Effector memory CD8-positive, alpha-beta T cell (primary cell): ENCODE results near the gene SLC15A1.

Source experiments
- ATAC-seq: fragments of 150-1000 bp; cut with Tn5 transposase; replicated peaks from 2 replicates; pipeline ENCODE4 v1.10.0; 2021; ENCODE audit warnings: mild to moderate bottlenecking, moderate library complexity
- DNase-seq, 3 experiments: peaks; one replicate each; pipeline ENCODE4 v3.0.0; 2021
- H3K27ac Mint-ChIP-seq, 2 donors: one replicate each; pipeline ENCODE4 v1.8.0; 2022; ENCODE audit warnings: mild to moderate bottlenecking in 2 of 2, mixed read lengths in 2 of 2, moderate library complexity in 2 of 2
- H3K27me3 Mint-ChIP-seq, 2 donors: one replicate each; pipeline ENCODE4 v1.8.0; 2022; ENCODE audit warnings: mixed read lengths in 2 of 2
- H3K36me3 Mint-ChIP-seq: one replicate; pipeline ENCODE4 v1.8.0; 2022; ENCODE audit warnings: mild to moderate bottlenecking, moderate library complexity, mixed read lengths; ENCODE audit not compliant: insufficient read depth
- H3K4me1 Mint-ChIP-seq, 2 donors: one replicate each; pipeline ENCODE4 v1.8.0; 2022; ENCODE audit warnings: low read depth in 2 of 2, mixed read lengths in 2 of 2
- H3K4me3 Mint-ChIP-seq, 2 donors: one replicate each; pipeline ENCODE4 v1.8.0; 2022; ENCODE audit warnings: mild to moderate bottlenecking in 2 of 2, mixed read lengths in 2 of 2, moderate library complexity in 2 of 2
- H3K9me3 Mint-ChIP-seq, 2 donors: one replicate each; pipeline ENCODE4 v1.8.0; 2022; ENCODE audit warnings: mixed read lengths in 2 of 2

The SLC15A1 gene

GRCh38 chr13:98775844-98776598 lies 23.5 kb upstream of the SLC15A1 start:
- H3K4me3 Mint-ChIP-seq = no peak overlapping the region
- H3K9me3 Mint-ChIP-seq = no peaks in the 10 kb centered on the region
- H3K36me3 Mint-ChIP-seq = no peaks in the 10 kb centered on the region
- no peak for ATAC-seq
- H3K27ac Mint-ChIP-seq = no peak overlapping the region
- no peaks in the 10 kb centered on the region for H3K4me1 Mint-ChIP-seq
- peaks cover 32 to 75% of the 10 kb centered on the region in 2 donors for H3K27me3 Mint-ChIP-seq
- no peak for DNase-seq

DNA sequence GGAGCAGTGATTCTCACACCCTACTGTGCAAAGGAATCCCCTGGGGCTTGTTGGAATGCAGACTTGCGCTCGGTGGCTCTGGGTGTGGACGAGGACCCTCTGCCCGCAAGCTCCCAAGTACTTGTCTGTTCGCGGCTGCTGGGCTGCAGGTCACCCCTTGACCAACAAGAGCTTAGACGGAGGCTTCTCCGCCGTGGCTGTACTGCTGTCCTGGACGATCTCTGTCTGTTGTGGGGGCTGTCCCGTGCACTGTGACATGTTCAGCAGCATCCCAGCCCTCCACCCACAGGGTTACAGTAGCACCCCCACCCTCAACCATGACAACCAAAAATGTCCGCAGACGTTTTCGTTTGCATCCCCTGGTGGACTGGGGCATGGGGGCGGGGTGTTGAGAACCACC lies 22.9 kb upstream of the SLC15A1 start:
- H3K9me3 Mint-ChIP-seq = no peaks in the 10 kb centered on the region

DNA sequence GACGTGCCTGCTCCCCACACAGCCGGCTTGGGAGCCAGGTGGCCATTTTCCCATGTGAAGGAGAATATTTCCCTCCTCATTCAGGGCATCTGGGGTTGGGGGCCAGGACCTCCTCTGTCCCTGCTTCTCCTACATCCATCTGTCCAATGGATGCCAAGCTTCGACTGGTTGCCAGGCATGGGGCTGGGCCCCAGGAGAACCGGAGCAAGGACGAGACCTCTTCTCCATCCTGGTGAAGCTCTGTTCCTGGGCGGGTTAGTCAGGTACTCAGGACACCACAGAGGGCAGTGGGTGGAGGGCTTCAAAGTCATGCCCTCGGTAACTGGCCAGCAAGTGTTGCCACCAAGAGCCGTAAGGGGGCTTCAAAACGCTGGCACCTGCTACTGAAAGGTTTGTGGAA lies 22.3 kb upstream of the SLC15A1 start:
- Mint-ChIP-seq H3K4me3 (no peak overlapping the region), H3K4me1 (no peaks in the 10 kb centered on the region), H3K36me3 (no peaks in the 10 kb centered on the region), H3K9me3 (no peaks in the 10 kb centered on the region), H3K27ac (no peak overlapping the region), H3K27me3 (peaks cover 37 to 77% of the 10 kb centered on the region in 2 donors)
- DNase-seq (no peak), ATAC-seq (no peak)

More for the DNA sequence above, 22.9 kb upstream of the SLC15A1 start:
- Mint-ChIP-seq H3K27me3 (peaks cover 33 to 72% of the 10 kb centered on the region in 2 donors), H3K4me3 (no peak overlapping the region), H3K36me3 (no peaks in the 10 kb centered on the region), H3K27ac (no peak overlapping the region), H3K4me1 (no peaks in the 10 kb centered on the region)
- ATAC-seq = no peak
- DNase-seq = no peak

- Mint-ChIP-seq H3K4me1 (no peaks in the 10 kb centered on the region), H3K4me3 (no peak overlapping the region), H3K27me3 (peaks cover 38 to 77% of the 10 kb centered on the region in 2 donors), H3K36me3 (no peaks in the 10 kb centered on the region), H3K27ac (no peak overlapping the region), H3K9me3 (no peaks in the 10 kb centered on the region)
- no peak for ATAC-seq
- no peak for DNase-seq
These were observed 21.4 kb upstream of the SLC15A1 start for GRCh38 chr13:98773921-98774320.

DNA sequence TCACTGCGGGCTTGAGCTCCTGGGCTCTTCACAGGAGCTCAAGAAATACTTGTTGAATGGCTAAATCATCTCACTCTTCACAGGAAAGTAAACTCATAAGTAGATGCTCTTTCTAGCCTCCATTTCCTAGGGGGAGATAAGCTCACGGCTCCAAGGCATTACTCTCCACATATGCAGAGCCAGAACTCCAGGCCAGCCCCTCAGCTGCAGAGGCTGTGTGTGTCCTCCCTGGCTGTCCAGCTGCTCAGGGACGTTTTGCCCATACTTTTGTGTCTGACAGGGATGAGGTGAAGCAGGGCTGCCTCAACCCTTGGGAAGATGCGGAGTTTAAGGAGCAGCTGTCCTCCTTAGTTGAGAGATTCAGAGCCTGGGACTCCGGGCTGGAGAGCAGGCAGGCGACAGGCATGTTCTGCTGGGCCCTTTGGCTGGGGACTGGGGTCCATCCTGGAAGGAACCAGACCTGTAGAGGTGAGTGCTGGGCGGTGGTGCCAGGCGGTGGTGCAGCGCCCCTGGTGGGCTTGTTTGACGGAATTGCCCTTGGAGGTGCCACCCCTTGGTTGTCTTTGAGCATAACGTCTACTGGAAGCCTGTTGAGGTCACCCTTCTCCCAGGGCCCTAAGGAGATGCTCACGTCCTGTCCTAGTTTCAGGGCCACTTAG lies 20.5 kb upstream of the SLC15A1 start:
- ATAC-seq = no peak
- peaks cover 36 to 77% of the 10 kb centered on the region in 2 donors for H3K27me3 Mint-ChIP-seq
- DNase-seq = no peak
- H3K4me3 Mint-ChIP-seq = no peak overlapping the region
- H3K4me1 Mint-ChIP-seq = no peaks in the 10 kb centered on the region
- H3K36me3 Mint-ChIP-seq = no peaks in the 10 kb centered on the region
- H3K27ac Mint-ChIP-seq = no peak overlapping the region
- no peaks in the 10 kb centered on the region for H3K9me3 Mint-ChIP-seq

- DNase-seq (no peak), ATAC-seq (no peak)
- Mint-ChIP-seq H3K27ac (no peak overlapping the region), H3K4me3 (no peak overlapping the region), H3K4me1 (no peaks in the 10 kb centered on the region), H3K36me3 (no peaks in the 10 kb centered on the region), H3K9me3 (no peaks in the 10 kb centered on the region), H3K27me3 (peaks cover 32 to 68% of the 10 kb centered on the region in 2 donors)
These were observed 19.6 kb upstream of the SLC15A1 start for GRCh38 chr13:98771838-98772611.

GRCh38 chr13:98769736-98770135 lies 17.3 kb upstream of the SLC15A1 start:
- Mint-ChIP-seq H3K9me3 (no peaks in the 10 kb centered on the region), H3K4me3 (no peak overlapping the region), H3K27me3 (peaks cover 27 to 69% of the 10 kb centered on the region in 2 donors), H3K4me1 (no peaks in the 10 kb centered on the region), H3K36me3 (no peaks in the 10 kb centered on the region), H3K27ac (no peak overlapping the region)
- no peak for DNase-seq
- no peak for ATAC-seq

DNA sequence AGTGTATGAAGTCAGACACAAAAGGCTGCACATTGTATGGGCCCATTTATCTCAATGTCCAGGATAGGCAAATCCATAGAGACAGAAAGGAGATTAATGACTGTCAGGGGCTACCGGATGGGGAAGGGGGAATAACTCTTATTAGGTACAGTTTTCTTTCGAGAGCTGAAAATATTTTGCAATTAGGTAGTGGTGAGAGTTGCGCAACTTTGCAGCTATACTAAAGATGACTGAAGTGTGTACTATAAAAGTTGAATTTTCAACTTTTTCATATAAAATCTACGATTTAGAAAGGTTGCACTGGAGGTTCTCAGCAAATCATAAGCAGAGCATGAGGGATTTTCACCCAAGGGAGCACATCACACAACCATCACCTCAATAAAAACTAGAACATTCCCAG lies 16.1 kb upstream of the SLC15A1 start:
- no peaks in the 10 kb centered on the region for H3K9me3 Mint-ChIP-seq
- no peaks in the 10 kb centered on the region for H3K36me3 Mint-ChIP-seq
- H3K27ac Mint-ChIP-seq = no peak overlapping the region
- DNase-seq (no peak), ATAC-seq (no peak)
- H3K27me3 Mint-ChIP-seq = peaks cover 33 to 64% of the 10 kb centered on the region in 2 donors
- no peaks in the 10 kb centered on the region for H3K4me1 Mint-ChIP-seq
- no peak overlapping the region for H3K4me3 Mint-ChIP-seq

- no peaks in the 10 kb centered on the region for H3K9me3 Mint-ChIP-seq
- peaks cover 32 to 55% of the 10 kb centered on the region in 2 donors for H3K27me3 Mint-ChIP-seq
- no peaks in the 10 kb centered on the region for H3K4me1 Mint-ChIP-seq
- no peak overlapping the region for H3K4me3 Mint-ChIP-seq
- H3K36me3 Mint-ChIP-seq = no peaks in the 10 kb centered on the region
- ATAC-seq (no peak), DNase-seq (no peak)
- no peak overlapping the region for H3K27ac Mint-ChIP-seq
These were observed 14.2 kb upstream of the SLC15A1 start for GRCh38 chr13:98766697-98767096.

DNA sequence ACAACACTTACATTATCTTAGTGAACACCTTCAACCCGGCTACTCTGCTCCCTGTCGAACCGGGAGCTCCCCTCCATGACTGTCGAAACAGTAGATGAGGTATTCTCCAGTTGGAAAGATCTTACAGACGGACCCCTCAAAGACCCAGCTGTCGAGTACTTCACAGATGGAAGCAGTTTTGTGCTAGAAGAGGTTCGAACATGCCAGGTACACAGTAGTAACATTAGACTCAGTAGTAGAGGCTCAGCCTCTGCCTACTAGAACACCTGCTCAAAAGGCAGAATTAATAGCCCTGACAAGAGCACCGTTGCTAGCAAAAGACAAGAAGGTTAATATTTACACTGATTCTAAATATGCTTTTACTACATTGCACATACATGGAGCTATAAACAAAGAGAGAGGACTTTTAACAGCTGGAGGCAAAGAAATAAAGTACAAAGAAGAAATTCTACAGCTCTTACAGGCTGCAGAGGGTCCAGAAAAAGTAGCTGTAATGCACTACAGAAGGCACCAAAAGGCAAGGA lies 13.6 kb upstream of the SLC15A1 start:
- Mint-ChIP-seq H3K9me3 (no peaks in the 10 kb centered on the region), H3K27ac (no peak overlapping the region), H3K36me3 (no peaks in the 10 kb centered on the region), H3K27me3 (peaks cover 27 to 60% of the 10 kb centered on the region in 2 donors), H3K4me1 (no peaks in the 10 kb centered on the region), H3K4me3 (no peak overlapping the region)
- ATAC-seq (no peak), DNase-seq (no peak)

GRCh38 chr13:98761986-98762616 lies 9.6 kb upstream of the SLC15A1 start:
- DNase-seq (no peak), ATAC-seq (no peak)
- no peak overlapping the region for H3K27ac Mint-ChIP-seq
- H3K9me3 Mint-ChIP-seq = peaks cover 1 to 8% of the 10 kb centered on the region in 2 donors
- peak overlapping the region in 1 of 2 donors; percentile 22 for H3K4me3 Mint-ChIP-seq
- no peaks in the 10 kb centered on the region for H3K36me3 Mint-ChIP-seq
- no peaks in the 10 kb centered on the region for H3K4me1 Mint-ChIP-seq
- peaks cover 6 to 52% of the 10 kb centered on the region in 2 donors for H3K27me3 Mint-ChIP-seq

DNA sequence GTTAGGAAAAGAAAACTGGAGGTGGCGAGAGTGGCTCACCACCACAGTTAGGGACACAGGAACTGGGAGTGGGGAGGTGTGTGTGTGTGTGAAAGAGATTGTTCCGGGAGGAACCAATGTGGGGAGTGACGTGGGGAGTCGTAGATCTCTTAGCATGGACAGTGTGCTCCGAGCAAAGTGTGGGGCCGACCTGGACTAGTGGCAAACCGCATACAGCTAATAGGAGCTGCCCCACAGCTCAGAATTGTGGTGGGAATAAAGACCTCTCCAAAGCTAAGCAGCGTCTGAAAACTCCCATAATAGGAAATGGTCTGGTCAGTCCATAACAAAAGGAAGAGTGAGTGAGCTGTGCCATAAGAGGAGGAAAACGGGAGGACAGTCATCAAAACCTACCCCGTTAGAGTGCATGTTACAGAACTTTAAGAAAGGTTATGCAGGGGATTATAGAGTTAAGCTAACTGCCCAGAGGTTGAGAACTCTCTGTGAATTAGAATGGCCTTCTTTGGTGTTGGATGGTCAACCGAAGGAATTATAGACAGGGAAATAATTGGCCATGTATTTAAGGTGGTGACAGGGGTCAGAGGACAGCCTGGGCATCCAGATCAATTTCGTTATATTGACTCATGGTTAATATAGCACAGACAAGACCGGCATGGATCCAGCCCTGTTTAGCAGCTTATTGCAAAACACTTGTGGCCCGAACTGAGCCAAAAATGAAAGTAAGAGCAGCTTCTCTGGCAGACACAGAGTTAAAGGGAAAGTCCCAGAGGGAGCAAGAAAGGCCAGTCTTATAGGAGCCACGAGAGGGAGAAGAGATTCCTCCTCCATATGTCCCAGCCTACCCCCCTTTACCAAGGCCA lies 8.9 kb upstream of the SLC15A1 start:
- Mint-ChIP-seq H3K4me3 (peak overlapping the region in 1 of 2 donors; percentile 22), H3K36me3 (no peaks in the 10 kb centered on the region), H3K9me3 (peaks cover 1 to 8% of the 10 kb centered on the region in 2 donors), H3K27ac (no peak overlapping the region), H3K4me1 (no peaks in the 10 kb centered on the region), H3K27me3 (peaks cover 6 to 56% of the 10 kb centered on the region in 2 donors)
- no peak for DNase-seq
- no peak for ATAC-seq
